Heart right ventricle (tissue), 16 donors: ENCODE measurements around the gene ZAP70. TPM values are rescaled to one million over a fixed set of nuclear protein-coding genes. Genes with fewer than 3 reads are reported as not detected.
A peak's percentile ranks its signal among the peaks of the same experiment; 100 is the strongest.

Source experiments
- ATAC-seq, 8 donors: fragments of 200-7000 bp; cut with Tn5 transposase; one replicate each; pipeline ENCODE4 v1.9.1; 2020; ENCODE audit warnings: mild to moderate bottlenecking in 8 of 8, moderate library complexity in 8 of 8, moderate number of reproducible peaks in 1 of 8
- DNase-seq, 2 donors: peaks; one replicate each; pipeline ENCODE4 v3.0.0-alpha.2; 2020
- H3K27ac ChIP-seq, 10 donors: fragments of 200-600 bp; sonication (generic) in 2 of 10; one replicate each; pipeline versions ENCODE4 v1.5.0 to v1.8.0; 2020 to 2022; ENCODE audit warnings: mild to moderate bottlenecking in 3 of 10
- H3K27me3 ChIP-seq, 7 donors: fragments of 200-600 bp; one replicate each; pipeline ENCODE4 v1.8.0; 2021 to 2022; ENCODE audit warnings: mild to moderate bottlenecking in 2 of 7
- H3K36me3 ChIP-seq, 9 donors: fragments of 200-600 bp; sonication (generic) in 1 of 9; one replicate each; pipeline versions ENCODE4 v1.5.0 to v1.8.0; 2020 to 2022; ENCODE audit warnings: mild to moderate bottlenecking in 2 of 9
- H3K4me1 ChIP-seq, 9 donors: fragments of 200-600 bp; sonication (generic) in 1 of 9; one replicate each; pipeline versions ENCODE4 v1.5.0 to v1.8.0; 2020 to 2022; ENCODE audit warnings: mild to moderate bottlenecking in 4 of 9
- H3K4me3 ChIP-seq, 10 donors: fragments of 200-600 bp; sonication (generic) in 2 of 10; one replicate each; pipeline versions ENCODE4 v1.5.0 to v1.8.0; 2020 to 2022; ENCODE audit warnings: mild to moderate bottlenecking in 7 of 10, moderate library complexity in 2 of 10
- H3K9me3 ChIP-seq, 11 donors: fragments of 200-600 bp in 10 of 11; sonication (generic) in 2 of 11; one replicate each; pipeline versions ENCODE4 v1.5.0 to v1.8.0; 2013 to 2022; ENCODE audit warnings: mild to moderate bottlenecking in 2 of 11, control low read depth in 1 of 11, moderate library complexity in 1 of 11
- WGBS, 2 donors: extraction: QIAGEN DNeasy Blood & Tissue Kit; methylation state at CpG; one replicate each; pipeline ENCODE4 v1.1.7; 2013; ENCODE audit warnings: inconsistent platforms in 1 of 2; 5-methylcytosine and 5-hydroxymethylcytosine counted together
- intact Hi-C, 10 donors: fragments of 100-400 bp; cut with DNase I; formaldehyde crosslinking; loops; one replicate each; pipeline versions ENCODE4 v1.11.1 to v1.14.2; 2022
- polyA plus RNA-seq, 2 donors: library from polyadenylated mRNA; stranded (reverse); fragments of 200-250 nt; gene quantifications; one replicate each; pipeline ENCODE4 v1.2.3, GENCODE V29; 2013
- total RNA-seq, 10 donors: library from RNA; stranded (reverse); fragmentation: NEBNext Ultra II Directional in 3 of 10; extraction: Animal tissue kit (Norgen Biotek cat#: 25700) in 3 of 10; gene quantifications; one replicate each; pipeline versions ENCODE4 v1.2.1 to v1.2.4, GENCODE V29; 2021 to 2023
- TF ChIP-seq, protein P1 (sequence below), 9 donors: fragments of 200-600 bp; sonication (generic) in 2 of 9; IDR thresholded peaks; one replicate each; pipeline versions ENCODE4 v1.5.0 to v1.8.0; 2021 to 2022; ENCODE audit warnings: antibody characterized with exemption in 9 of 9, mild to moderate bottlenecking in 5 of 9, moderate library complexity in 1 of 9
- donor health status: Arrhythmogenic right ventricular cardiomyopathy.
- donor health status: ischemic (EF 13 %, LVEDD 7.1; RV severe dilation, severe dysfunction).
- donor health status: healthy with polysubstance abuse.
- donor health status: DM: no; HTN: yes; CAD: no.
- donor health status: DM: no; HTN: no; CAD: no.
- donor health status: ischemic (EF 25% LVEDD 6.9; RV normal size, moderate dysfunction).
- donor health status: ischemic (EF 25% LVEDD 5.7; RV mildly dilated, moderate dysfunction).
- donor health status: healthy.
- donor health status: DM: yes; HTN: yes; CAD: no.
- donor health status: Ischemic cardiomyopathy.
- donor health status: ischemic (EF 35%, LVEDD 5.7; RV mildly dilated, moderate dysfunction).
- donor health status: nonischemic (EF 11% LVEDD 7.7; RV severe dilation, severe dysfunction).
- donor health status: DM: yes; HTN: yes; CAD: no.
- donor health status: PGD.
- donor health status: ischemic (EF 29% LVEDD 5.4; RV normal size, mild dysfunction).
- donor health status: nonischemic (EF 23%, LVEDD 6.1; RV moderate dilation, normal function).

The ZAP70 gene
- total and polyA plus RNA-seq, 12 donors = 0.42 to 8.7 (median 0.67) TPM

DNA sequence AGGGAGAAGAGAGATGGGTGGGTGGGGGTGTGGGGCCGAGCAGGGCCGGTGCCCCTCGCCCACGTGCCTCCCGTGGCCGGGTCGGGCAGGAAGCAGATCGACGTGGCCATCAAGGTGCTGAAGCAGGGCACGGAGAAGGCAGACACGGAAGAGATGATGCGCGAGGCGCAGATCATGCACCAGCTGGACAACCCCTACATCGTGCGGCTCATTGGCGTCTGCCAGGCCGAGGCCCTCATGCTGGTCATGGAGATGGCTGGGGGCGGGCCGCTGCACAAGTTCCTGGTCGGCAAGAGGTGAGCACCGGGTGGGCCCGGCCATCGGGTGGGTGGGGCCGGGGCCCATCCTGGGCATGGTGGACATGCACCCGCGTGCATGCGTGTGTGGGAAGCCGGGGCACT lies 21.8 kb downstream of the ZAP70 start:
- TF ChIP-seq, protein P1, sequence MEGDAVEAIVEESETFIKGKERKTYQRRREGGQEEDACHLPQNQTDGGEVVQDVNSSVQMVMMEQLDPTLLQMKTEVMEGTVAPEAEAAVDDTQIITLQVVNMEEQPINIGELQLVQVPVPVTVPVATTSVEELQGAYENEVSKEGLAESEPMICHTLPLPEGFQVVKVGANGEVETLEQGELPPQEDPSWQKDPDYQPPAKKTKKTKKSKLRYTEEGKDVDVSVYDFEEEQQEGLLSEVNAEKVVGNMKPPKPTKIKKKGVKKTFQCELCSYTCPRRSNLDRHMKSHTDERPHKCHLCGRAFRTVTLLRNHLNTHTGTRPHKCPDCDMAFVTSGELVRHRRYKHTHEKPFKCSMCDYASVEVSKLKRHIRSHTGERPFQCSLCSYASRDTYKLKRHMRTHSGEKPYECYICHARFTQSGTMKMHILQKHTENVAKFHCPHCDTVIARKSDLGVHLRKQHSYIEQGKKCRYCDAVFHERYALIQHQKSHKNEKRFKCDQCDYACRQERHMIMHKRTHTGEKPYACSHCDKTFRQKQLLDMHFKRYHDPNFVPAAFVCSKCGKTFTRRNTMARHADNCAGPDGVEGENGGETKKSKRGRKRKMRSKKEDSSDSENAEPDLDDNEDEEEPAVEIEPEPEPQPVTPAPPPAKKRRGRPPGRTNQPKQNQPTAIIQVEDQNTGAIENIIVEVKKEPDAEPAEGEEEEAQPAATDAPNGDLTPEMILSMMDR (IDR thresholded peaks at IDR 0.05) = no peak

DNA sequence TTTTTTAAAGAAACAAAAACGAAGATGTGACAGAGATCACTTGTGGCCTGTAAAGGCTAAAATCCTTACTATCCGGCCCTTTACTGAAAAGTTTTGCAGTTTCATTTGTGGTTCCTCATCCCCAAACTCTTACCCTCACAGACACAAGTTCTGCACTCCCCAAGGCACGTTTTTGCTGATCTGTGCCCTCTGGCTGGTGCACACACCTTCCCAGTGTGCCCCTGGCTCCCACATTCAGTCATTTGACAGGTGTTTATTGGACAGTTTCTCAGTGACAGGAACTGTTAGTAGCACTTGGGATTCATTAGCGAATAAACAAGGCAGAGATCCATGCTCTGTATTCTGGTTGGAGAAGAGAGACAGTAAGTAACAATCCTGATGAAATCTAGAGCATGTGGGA lies 22.8 kb downstream of the ZAP70 start:
- no peak for ATAC-seq
- H3K4me3 ChIP-seq = no peak overlapping the region
- TF ChIP-seq, protein P1 (IDR thresholded peaks at IDR 0.05) = no peak
- H3K27ac ChIP-seq = no peak overlapping the region
- no peaks in the 10 kb centered on the region for H3K27me3 ChIP-seq
- DNase-seq = no peak
- no peaks in the 10 kb centered on the region for H3K9me3 ChIP-seq
- intact Hi-C loops = loop anchor here in 1 of 10 donors (10.0 kb wide), 1 partner anchor 649 kb away; no protein-coding TSS in a partner anchor
- peaks cover 0 to 8% (median 0%) of the 10 kb centered on the region in 9 donors for H3K4me1 ChIP-seq
- no peaks in the 10 kb centered on the region for H3K36me3 ChIP-seq
- 75 to 79% methylated on average over 4 of the region's 4 CpGs for WGBS, 2 donors

More for the DNA sequence above, 21.8 kb downstream of the ZAP70 start:
- intact Hi-C loops = loop anchor here in 1 of 10 donors (10.0 kb wide), 1 partner anchor 650 kb away; no protein-coding TSS in a partner anchor
- H3K4me1 ChIP-seq = peaks cover 0 to 5% (median 0%) of the 10 kb centered on the region in 9 donors
- DNase-seq (no peak), ATAC-seq (peak in 1 of 8 donors; percentile 23)
- no peaks in the 10 kb centered on the region for H3K27me3 ChIP-seq
- no peak overlapping the region for H3K27ac ChIP-seq
- no peak overlapping the region for H3K4me3 ChIP-seq
- peaks cover 0 to 3% (median 0%) of the 10 kb centered on the region in 9 donors for H3K36me3 ChIP-seq
- H3K9me3 ChIP-seq = peaks cover 0 to 7% (median 3%) of the 10 kb centered on the region in 11 donors
- 97% methylated on average over 29 of the region's 29 CpGs for WGBS, 2 donors

DNA sequence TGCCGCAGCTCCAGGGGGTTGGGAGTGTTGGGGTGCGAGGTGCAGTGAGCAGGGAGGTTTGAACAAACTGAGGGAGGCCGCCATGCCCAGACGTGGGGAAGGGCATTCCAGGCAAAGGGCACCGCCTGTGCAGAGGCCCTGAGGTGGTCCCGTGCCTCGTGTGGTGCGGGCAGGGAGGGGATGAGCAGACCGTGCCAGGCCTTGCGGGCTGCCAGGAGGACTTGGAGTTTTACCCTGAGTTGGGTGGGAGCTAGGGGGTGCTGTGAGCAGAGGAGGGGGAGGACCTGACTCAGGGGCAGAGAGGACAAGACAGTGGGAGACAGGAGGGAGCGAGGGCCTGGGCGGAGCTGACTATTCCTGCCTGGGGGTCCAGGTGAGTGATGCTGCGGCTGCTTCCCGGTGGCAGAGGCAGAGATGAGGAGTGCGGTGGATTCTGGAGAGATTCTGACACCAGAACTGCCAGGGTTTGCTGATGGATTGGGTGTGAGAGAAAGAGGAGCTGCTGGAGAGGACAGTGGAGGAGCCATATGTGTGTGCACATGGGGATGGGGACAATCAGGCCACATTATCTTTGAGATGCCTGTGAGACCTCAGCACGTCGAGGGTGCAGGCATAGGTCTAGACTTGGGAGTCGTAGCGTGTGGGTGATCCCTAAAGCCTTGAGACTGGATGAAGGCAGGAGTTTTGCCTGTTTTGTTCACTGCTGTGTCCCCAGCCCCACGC lies 23.4 kb downstream of the ZAP70 start:
- no peaks in the 10 kb centered on the region for H3K36me3 ChIP-seq
- peaks cover 0 to 13% (median 2%) of the 10 kb centered on the region in 9 donors for H3K4me1 ChIP-seq
- H3K9me3 ChIP-seq = no peaks in the 10 kb centered on the region
- no peaks in the 10 kb centered on the region for H3K27me3 ChIP-seq
- H3K27ac ChIP-seq = no peak overlapping the region
- intact Hi-C loops = loop anchor here in 1 of 10 donors (10.0 kb wide), 1 partner anchor 648 kb away; no protein-coding TSS in a partner anchor
- ATAC-seq (no peak), DNase-seq (no peak)
- no peak overlapping the region for H3K4me3 ChIP-seq
- TF ChIP-seq, protein P1 (IDR thresholded peaks at IDR 0.05) = no peak
- 89 to 91% methylated on average over 20 of the region's 20 CpGs for WGBS, 2 donors

DNA sequence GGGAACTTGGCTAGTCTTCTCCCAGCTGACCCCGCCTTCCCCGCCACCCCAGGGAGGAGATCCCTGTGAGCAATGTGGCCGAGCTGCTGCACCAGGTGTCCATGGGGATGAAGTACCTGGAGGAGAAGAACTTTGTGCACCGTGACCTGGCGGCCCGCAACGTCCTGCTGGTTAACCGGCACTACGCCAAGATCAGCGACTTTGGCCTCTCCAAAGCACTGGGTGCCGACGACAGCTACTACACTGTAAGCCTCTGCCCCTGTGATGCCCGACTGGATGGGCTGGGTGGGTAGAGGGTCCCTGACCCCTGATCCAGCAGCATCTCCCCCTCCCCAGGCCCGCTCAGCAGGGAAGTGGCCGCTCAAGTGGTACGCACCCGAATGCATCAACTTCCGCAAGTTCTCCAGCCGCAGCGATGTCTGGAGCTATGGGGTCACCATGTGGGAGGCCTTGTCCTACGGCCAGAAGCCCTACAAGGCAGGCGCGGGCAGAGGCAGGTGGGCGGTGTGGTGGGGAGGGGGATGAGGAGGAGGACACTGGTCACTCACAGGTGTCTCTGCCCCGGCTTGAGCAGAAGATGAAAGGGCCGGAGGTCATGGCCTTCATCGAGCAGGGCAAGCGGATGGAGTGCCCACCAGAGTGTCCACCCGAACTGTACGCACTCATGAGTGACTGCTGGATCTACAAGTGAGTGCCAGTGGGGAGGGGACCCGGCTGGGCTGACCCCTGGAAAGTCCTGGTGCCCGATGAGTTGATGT lies 24.2 kb downstream of the ZAP70 start:
- TF ChIP-seq, protein P1 (IDR thresholded peaks at IDR 0.05) = no peak

More for the DNA sequence above, 24.2 kb downstream of the ZAP70 start:
- Histone ChIP-seq H3K36me3 (no peaks in the 10 kb centered on the region), H3K9me3 (no peaks in the 10 kb centered on the region), H3K4me3 (no peak overlapping the region), H3K4me1 (peaks cover 0 to 22% (median 9%) of the 10 kb centered on the region in 9 donors), H3K27ac (no peak overlapping the region), H3K27me3 (no peaks in the 10 kb centered on the region)
- intact Hi-C loops = loop anchor here in 1 of 10 donors (10.0 kb wide), 1 partner anchor 647 kb away; no protein-coding TSS in a partner anchor
- ATAC-seq (no peak), DNase-seq (no peak)
- WGBS, 2 donors = 95 to 96% methylated on average over 32 of the region's 32 CpGs
